A673 (cell line): ENCODE results near the gene KCNJ10. TPM values are rescaled to one million over a fixed set of nuclear protein-coding genes. Genes with fewer than 3 reads are reported as not detected.

ENCODE experiments used
- BruUV-seq: library from RNA; stranded (reverse); fragments of 400-500 nt; replicated peaks from 2 replicates; lab custom pipeline; 2021; lab: Mats Ljungman, UMichigan
- CTCF ChIA-PET: fragments of 300-600 bp; sonication (Branson Sonifier 250); formaldehyde crosslinking; loops from one replicate; lab custom pipeline; 2022; ENCODE audit warnings: antibody characterized with exemption; lab: Charles Lee
- POLR2A ChIA-PET: fragments of 300-600 bp; sonication (Branson Sonifier 250); formaldehyde crosslinking; loops from one replicate; lab custom pipeline; 2022; ENCODE audit warnings: antibody characterized with exemption; ENCODE audit not compliant: low non-redundant PET; lab: Charles Lee
- DNase-seq: peaks from one replicate; pipeline ENCODE4 v3.0.0-alpha.2; 2015; ENCODE audit warnings: low spot score
- H3K27ac ChIP-seq: fragments of 200-600 bp; sonication (generic); 2 replicates; pipeline ENCODE4 v1.5.1; 2016; ENCODE audit warnings: mixed run types, low read depth, mild to moderate bottlenecking, mixed read lengths, antibody characterized with exemption, low read length; ENCODE audit not compliant: poor library complexity, severe bottlenecking
- H3K27me3 ChIP-seq: fragments of 200-600 bp; sonication (generic); replicated peaks from 2 replicates; pipeline ENCODE4 v1.6.1; 2017; ENCODE audit warnings: mixed run types, low read depth, mild to moderate bottlenecking, mixed read lengths, antibody characterized with exemption, low read length; ENCODE audit not compliant: insufficient read depth, poor library complexity
- H3K36me3 ChIP-seq: fragments of 200-600 bp; sonication (generic); 2 replicates; pipeline ENCODE4 v1.6.1; 2016; ENCODE audit warnings: mixed run types, mild to moderate bottlenecking, mixed read lengths, antibody characterized with exemption, low read length; ENCODE audit not compliant: insufficient read depth, poor library complexity, severe bottlenecking
- H3K4me1 ChIP-seq: fragments of 200-600 bp; sonication (generic); 2 replicates; pipeline ENCODE4 v1.6.1; 2017; ENCODE audit warnings: mixed run types, mild to moderate bottlenecking, mixed read lengths, antibody characterized with exemption, low read length; ENCODE audit not compliant: insufficient read depth, poor library complexity, severe bottlenecking
- H3K4me3 ChIP-seq: fragments of 200-600 bp; sonication (generic); 2 replicates; pipeline ENCODE4 v1.5.1; 2016; ENCODE audit warnings: low read depth, mixed run types, mild to moderate bottlenecking, mixed read lengths, low read length; ENCODE audit not compliant: poor library complexity, severe bottlenecking
- H3K9me3 ChIP-seq: fragments of 200-600 bp; sonication (generic); 2 replicates; pipeline ENCODE4 v1.6.1; 2016; ENCODE audit warnings: mixed run types, low read depth, mild to moderate bottlenecking, mixed read lengths, antibody characterized with exemption, low read length; ENCODE audit not compliant: poor library complexity, severe bottlenecking
- EZH2 ChIP-seq: fragments of 200-600 bp; sonication (generic); IDR thresholded peaks from 2 replicates; pipeline ENCODE4 v1.6.1; 2017; ENCODE audit warnings: borderline replicate concordance, low read depth, mild to moderate bottlenecking, mixed read lengths, antibody characterized with exemption, low read length; ENCODE audit not compliant: poor library complexity, severe bottlenecking
- intact Hi-C: fragments of 100-400 bp; cut with micrococcal nuclease; formaldehyde crosslinking; loops from one replicate; pipeline ENCODE4 v1.10.0; 2022; ENCODE audit not compliant: unreplicated experiment
- total RNA-seq: library from RNA; stranded (reverse); gene quantifications from 2 replicates; pipeline ENCODE4 v1.2.3, GENCODE V29; 2021
- TF ChIP-seq, protein P1 (sequence below): fragments of 300-800, 200-600 bp; sonication (generic); conservative IDR thresholded peaks from 2 replicates; pipeline ENCODE4 v1.5.1; 2017; ENCODE audit warnings: low read depth, mild to moderate bottlenecking, antibody characterized with exemption, low read length, moderate library complexity, mixed read lengths

Gene KCNJ10
- total RNA-seq, 1 experiment from 2014 or later: not detected

DNA sequence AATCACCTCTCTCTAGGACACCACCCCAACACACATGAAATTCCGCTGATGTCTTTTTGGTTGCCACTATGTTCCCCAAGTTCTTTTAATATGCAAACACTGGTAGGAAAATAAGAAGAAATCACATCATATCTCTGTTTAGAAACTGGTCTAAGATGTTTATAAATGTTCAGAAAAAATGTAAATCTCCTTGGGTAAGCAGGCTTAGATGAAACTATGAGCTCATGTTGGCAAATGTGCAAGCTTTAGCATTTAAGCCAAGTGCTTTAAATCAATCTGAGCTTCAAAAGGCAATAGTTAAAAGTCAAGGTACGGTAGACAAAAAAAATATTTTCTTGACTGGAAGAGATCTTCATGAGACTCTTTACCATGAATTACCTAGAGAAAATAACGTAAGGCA, 90.7 kb downstream of the KCNJ10 start:
- TF ChIP-seq, protein P1, sequence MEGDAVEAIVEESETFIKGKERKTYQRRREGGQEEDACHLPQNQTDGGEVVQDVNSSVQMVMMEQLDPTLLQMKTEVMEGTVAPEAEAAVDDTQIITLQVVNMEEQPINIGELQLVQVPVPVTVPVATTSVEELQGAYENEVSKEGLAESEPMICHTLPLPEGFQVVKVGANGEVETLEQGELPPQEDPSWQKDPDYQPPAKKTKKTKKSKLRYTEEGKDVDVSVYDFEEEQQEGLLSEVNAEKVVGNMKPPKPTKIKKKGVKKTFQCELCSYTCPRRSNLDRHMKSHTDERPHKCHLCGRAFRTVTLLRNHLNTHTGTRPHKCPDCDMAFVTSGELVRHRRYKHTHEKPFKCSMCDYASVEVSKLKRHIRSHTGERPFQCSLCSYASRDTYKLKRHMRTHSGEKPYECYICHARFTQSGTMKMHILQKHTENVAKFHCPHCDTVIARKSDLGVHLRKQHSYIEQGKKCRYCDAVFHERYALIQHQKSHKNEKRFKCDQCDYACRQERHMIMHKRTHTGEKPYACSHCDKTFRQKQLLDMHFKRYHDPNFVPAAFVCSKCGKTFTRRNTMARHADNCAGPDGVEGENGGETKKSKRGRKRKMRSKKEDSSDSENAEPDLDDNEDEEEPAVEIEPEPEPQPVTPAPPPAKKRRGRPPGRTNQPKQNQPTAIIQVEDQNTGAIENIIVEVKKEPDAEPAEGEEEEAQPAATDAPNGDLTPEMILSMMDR: no peak
- TF ChIP-seq EZH2: no peak
- CTCF ChIA-PET: no interaction called here
- DNase-seq: no peak
- intact Hi-C loops: no loop called here
- no TSS peak for BruUV-seq
- peaks cover 76% of the 10 kb centered on the region for H3K27me3 ChIP-seq
- POLR2A ChIA-PET: no interaction called here
- no peak overlapping the region for H3K4me3 ChIP-seq
- H3K36me3 ChIP-seq: no peaks in the 10 kb centered on the region
- no peaks in the 10 kb centered on the region for H3K4me1 ChIP-seq
- H3K27ac ChIP-seq: no peak overlapping the region
- no peaks in the 10 kb centered on the region for H3K9me3 ChIP-seq

DNA sequence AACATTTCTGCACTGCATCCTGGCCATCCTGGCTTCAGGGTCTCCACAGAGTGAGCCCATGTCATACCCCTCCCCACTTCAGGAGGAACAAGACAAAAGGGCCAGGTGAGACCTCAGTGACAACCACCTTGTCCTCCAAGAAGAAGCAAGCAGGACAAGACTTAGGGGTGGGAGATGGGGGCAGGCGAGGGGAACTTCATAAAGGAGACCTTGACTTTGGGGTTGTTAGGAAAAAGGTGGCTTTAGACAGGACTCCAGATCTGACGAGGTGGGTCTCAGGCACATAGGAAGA, 91.9 kb downstream of the KCNJ10 start:
- Histone ChIP-seq H3K27ac (no peak overlapping the region), H3K9me3 (no peaks in the 10 kb centered on the region), H3K36me3 (no peaks in the 10 kb centered on the region), H3K4me1 (no peaks in the 10 kb centered on the region), H3K27me3 (peaks cover 72% of the 10 kb centered on the region), H3K4me3 (no peak overlapping the region)
- no peak for TF ChIP-seq EZH2
- TF ChIP-seq, protein P1: no peak
- BruUV-seq: no TSS peak
- ChIA-PET POLR2A (no interaction called here), CTCF (no interaction called here)
- DNase-seq: no peak
- intact Hi-C loops: no loop called here

DNA sequence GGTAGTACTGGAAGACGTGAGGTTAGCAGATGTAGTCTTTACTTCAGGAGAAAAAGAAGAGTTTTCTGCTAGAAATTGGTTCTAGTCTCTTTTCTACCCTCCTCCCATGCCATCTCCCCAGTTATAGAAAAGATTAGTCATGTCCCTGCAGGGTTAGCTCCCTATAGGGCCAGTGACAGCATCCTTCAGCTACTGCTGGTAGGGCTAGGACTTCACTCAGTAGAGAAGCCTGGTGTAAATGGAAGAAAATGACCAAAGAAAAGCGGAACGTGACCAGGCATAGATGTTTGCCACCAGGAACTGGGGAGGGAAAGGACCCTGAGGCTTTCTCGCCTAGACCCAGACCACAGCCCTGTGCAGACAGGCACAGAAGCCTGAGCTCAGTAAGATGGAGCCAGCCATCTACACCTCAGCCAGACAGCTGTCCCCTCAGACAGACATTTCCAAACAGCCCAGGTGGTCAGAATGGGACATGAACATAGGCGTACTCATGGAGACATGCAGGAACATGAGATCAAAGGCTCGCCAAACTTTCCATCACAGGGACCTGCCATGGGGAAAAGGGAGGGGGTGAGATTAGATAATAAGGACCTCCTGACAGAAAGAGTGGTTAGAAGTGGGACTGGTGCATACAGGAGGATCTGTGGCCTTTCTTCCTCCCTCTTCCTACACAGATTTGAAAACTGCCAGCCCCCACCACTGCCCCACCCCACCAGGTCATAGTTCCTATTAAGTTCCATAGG, 92.4 kb downstream of the KCNJ10 start:
- no TSS peak for BruUV-seq
- Histone ChIP-seq H3K27me3 (peaks cover 70% of the 10 kb centered on the region), H3K4me3 (no peak overlapping the region), H3K9me3 (no peaks in the 10 kb centered on the region), H3K36me3 (no peaks in the 10 kb centered on the region), H3K27ac (no peak overlapping the region), H3K4me1 (no peaks in the 10 kb centered on the region)
- POLR2A ChIA-PET: no interaction called here
- DNase-seq: no peak
- CTCF ChIA-PET: no interaction called here
- TF ChIP-seq, protein P1: no peak
- TF ChIP-seq EZH2: no peak
- intact Hi-C loops: no loop called here
